GM10266 (cell line): ENCODE data around the gene TNFSF12.
A peak's percentile ranks its signal among the peaks of the same experiment; 100 is the strongest.

Source experiments
- DNase-seq: peaks from one replicate; pipeline ENCODE4 v3.0.0; 2012; ENCODE audit errors: extremely low spot score
- TF ChIP-seq, protein P1 (sequence below): IDR thresholded peaks from 2 replicates; pipeline ENCODE4 v1.5.1; 2012; ENCODE audit warnings: mild to moderate bottlenecking, low read depth; ENCODE audit not compliant: control insufficient read depth, insufficient read depth; ENCODE audit errors: missing control alignments

The TNFSF12 gene

DNA sequence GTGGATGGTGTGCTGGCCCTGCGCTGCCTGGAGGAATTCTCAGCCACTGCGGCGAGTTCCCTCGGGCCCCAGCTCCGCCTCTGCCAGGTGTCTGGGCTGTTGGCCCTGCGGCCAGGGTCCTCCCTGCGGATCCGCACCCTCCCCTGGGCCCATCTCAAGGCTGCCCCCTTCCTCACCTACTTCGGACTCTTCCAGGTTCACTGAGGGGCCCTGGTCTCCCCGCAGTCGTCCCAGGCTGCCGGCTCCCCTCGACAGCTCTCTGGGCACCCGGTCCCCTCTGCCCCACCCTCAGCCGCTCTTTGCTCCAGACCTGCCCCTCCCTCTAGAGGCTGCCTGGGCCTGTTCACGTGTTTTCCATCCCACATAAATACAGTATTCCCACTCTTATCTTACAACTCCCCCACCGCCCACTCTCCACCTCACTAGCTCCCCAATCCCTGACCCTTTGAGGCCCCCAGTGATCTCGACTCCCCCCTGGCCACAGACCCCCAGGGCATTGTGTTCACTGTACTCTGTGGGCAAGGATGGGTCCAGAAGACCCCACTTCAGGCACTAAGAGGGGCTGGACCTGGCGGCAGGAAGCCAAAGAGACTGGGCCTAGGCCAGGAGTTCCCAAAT is 8.4 kb downstream of the TNFSF12 start:
- TF ChIP-seq, protein P1, sequence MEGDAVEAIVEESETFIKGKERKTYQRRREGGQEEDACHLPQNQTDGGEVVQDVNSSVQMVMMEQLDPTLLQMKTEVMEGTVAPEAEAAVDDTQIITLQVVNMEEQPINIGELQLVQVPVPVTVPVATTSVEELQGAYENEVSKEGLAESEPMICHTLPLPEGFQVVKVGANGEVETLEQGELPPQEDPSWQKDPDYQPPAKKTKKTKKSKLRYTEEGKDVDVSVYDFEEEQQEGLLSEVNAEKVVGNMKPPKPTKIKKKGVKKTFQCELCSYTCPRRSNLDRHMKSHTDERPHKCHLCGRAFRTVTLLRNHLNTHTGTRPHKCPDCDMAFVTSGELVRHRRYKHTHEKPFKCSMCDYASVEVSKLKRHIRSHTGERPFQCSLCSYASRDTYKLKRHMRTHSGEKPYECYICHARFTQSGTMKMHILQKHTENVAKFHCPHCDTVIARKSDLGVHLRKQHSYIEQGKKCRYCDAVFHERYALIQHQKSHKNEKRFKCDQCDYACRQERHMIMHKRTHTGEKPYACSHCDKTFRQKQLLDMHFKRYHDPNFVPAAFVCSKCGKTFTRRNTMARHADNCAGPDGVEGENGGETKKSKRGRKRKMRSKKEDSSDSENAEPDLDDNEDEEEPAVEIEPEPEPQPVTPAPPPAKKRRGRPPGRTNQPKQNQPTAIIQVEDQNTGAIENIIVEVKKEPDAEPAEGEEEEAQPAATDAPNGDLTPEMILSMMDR = no peak
- DNase-seq = no peak

DNA sequence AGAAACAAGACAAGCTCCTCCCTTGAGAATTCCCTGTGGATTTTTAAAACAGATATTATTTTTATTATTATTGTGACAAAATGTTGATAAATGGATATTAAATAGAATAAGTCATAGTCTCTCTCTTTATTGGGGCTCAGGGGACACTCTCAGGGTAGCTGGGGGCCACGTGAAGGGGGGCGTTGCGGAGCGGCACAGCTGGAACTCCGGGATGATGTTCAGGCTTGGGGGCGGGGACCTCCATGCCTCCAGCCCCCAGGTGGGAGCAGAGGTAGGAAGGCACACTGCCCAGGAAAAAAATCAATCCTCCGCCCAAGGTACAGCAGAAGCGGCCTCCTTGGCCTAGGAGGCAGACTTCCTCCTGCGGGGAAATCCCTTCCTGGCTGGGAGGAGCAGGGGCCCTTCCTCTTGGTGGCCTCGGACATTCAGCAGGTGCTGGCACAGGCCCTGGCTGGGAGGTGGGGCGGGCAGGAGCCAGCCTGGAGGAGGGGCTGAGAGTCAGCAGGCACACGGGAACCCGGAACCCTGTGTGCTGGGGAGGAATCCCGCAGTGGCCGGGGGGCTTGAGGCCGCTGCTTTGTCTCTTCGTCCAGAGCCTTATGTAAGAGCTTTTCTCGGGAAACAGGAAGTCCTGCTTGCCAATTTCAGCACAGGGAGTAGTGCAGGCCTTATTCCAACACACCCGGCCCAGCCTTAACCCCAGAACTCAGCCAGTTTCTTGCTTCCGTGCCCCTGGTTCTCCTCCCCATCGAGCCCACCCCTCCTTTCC is 9.1 kb downstream of the TNFSF12 start:
- DNase-seq = peak; percentile 66
- TF ChIP-seq, protein P1 = no peak

DNA sequence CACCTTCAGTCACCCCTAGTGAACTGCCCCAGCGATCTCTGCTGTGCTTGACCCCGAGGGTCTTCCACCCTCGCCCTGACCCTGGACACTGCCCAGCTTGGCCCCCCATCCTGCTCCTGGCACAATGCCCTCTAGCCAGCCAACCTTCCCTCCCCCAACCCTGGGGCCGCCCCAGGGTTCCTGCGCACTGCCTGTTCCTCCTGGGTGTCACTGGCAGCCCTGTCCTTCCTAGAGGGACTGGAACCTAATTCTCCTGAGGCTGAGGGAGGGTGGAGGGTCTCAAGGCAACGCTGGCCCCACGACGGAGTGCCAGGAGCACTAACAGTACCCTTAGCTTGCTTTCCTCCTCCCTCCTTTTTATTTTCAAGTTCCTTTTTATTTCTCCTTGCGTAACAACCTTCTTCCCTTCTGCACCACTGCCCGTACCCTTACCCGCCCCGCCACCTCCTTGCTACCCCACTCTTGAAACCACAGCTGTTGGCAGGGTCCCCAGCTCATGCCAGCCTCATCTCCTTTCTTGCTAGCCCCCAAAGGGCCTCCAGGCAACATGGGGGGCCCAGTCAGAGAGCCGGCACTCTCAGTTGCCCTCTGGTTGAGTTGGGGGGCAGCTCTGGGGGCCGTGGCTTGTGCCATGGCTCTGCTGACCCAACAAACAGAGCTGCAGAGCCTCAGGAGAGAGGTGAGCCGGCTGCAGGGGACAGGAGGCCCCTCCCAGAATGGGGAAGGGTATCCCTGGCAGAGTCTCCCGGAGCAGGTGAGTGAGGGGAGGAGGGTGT is 9.9 kb downstream of the TNFSF12 start, which contains the start of gene TNFSF13:
TNFSF13 (plus strand) TSS at position 207 of the 776 bp plus-strand sequence; CDS start at position 497, 290 bp downstream.
- TF ChIP-seq, protein P1 = no peak
- no peak for DNase-seq

DNA sequence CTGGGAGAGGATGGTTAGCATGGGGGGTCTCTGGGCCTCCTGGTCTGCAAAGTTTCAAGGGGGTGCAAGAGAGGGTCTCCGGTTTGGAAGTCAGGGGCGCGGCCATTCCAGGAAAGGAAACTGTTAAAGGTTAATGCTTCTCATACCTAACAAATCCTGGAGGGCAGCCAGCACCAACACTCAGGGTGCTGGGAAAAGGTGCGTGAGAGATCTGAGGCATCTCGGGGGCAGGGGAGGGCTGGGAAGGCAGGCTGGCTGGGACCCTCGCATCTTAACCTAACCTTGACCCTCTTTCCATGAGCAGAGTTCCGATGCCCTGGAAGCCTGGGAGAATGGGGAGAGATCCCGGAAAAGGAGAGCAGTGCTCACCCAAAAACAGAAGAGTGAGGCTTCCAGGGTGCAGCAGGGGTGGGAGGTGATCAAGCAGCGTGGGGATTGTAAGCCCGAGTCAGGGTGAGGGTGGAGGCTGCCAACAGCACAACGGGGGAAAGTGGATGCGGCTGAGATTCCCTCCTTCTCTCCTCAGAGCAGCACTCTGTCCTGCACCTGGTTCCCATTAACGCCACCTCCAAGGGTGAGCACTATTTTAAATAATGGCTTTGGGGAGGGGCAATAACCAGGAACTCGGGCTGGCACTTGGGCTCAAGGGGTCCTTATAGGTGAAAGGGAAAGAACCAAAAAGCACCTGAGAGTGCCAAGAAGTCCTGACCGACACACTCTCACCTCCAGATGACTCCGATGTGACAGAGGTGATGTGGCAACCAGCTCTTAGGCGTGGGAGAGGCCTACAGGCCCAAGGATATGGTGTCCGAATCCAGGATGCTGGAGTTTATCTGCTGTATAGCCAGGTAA is 10.7 kb downstream of the TNFSF12 start:
- DNase-seq = no peak
- TF ChIP-seq, protein P1 = no peak

DNA sequence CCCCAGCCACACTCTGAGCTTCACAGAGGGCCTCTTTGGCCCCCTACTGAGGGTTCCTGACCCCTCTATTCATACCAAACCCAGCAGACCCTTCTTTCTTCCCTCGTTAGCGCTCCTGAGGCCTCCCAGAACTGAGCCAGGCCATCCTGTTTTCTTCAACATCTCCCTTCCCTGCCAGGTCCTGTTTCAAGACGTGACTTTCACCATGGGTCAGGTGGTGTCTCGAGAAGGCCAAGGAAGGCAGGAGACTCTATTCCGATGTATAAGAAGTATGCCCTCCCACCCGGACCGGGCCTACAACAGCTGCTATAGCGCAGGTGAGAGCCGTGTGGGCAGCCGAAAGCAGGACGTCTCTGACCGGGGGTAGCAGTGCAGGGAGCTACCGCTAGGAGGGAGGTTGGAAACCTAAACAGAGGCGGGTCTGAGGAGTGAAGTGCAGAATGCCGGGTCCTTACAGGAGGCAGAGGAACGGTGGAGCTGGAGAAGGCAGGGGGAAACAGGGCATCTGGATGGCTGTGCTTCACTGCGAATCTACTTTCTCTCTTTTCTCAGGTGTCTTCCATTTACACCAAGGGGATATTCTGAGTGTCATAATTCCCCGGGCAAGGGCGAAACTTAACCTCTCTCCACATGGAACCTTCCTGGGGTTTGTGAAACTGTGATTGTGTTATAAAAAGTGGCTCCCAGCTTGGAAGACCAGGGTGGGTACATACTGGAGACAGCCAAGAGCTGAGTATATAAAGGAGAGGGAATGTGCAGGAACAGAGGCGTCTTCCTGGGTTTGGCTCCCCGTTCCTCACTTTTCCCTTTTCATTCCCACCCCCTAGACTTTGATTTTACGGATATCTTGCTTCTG is 11.5 kb downstream of the TNFSF12 start:
- peak; percentile 80 for DNase-seq
- TF ChIP-seq, protein P1 = peak; percentile 78

DNA sequence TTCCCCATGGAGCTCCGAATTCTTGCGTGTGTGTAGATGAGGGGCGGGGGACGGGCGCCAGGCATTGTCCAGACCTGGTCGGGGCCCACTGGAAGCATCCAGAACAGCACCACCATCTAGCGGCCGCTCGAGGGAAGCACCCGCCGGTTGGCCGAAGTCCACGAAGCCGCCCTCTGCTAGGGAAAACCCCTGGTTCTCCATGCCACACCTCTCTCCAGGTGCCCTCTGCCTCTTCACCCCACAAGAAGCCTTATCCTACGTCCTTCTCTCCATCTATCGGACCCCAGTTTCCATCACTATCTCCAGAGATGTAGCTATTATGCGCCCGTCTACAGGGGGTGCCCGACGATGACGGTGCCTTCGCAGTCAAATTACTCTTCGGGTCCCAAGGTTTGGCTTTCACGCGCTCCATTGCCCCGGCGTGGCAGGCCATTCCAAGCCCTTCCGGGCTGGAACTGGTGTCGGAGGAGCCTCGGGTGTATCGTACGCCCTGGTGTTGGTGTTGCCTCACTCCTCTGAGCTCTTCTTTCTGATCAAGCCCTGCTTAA is 12.2 kb downstream of the TNFSF12 start:
- DNase-seq = peak; percentile 91

More for the DNA sequence above, 12.2 kb downstream of the TNFSF12 start:
- TF ChIP-seq, protein P1 = peak; percentile 92
